Measurements from ENCODE around the gene MKNK2. TPM values are rescaled to one million over a fixed set of nuclear protein-coding genes. Genes with fewer than 3 reads are reported as not detected.

Gene MKNK2
- total and polyA plus RNA-seq, 2 donors (not counting 3 experiments of a cell fraction or from before 2014, with no cell fraction given), result 65.1 to 86.1 TPM

DNA sequence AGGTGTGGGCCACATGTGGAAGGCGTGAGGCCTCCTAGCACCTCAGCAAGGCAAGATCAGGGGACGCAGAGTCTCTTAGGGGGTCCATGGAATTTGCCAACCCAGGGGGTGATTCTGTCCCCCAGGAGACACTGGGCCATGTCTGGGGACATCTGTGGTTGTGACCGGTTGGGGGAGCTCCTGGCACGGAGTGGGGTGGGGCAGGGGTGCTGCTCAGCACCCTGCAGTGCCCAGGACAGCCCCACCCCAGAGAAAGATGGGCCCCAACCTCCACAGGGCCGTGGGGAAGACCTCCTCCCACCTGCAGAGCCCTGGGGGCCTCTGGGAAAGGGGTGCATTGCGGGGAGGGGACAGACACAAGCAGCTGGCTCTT lies 4.0 kb downstream of the MKNK2 start:
- TF ChIP-seq GATA2 (IDR thresholded peaks at IDR 0.05; ENCODE audit: insufficient read depth, insufficient read length, low read depth, low read length), result no peak
- no peak for TF ChIP-seq MYC (IDR thresholded peaks at IDR 0.05; ENCODE audit: low read depth, low read length)
- TF ChIP-seq JUN (IDR thresholded peaks at IDR 0.05; ENCODE audit: borderline replicate concordance, insufficient read depth, insufficient read length, low read depth), result no peak
- TF ChIP-seq, protein P1, sequence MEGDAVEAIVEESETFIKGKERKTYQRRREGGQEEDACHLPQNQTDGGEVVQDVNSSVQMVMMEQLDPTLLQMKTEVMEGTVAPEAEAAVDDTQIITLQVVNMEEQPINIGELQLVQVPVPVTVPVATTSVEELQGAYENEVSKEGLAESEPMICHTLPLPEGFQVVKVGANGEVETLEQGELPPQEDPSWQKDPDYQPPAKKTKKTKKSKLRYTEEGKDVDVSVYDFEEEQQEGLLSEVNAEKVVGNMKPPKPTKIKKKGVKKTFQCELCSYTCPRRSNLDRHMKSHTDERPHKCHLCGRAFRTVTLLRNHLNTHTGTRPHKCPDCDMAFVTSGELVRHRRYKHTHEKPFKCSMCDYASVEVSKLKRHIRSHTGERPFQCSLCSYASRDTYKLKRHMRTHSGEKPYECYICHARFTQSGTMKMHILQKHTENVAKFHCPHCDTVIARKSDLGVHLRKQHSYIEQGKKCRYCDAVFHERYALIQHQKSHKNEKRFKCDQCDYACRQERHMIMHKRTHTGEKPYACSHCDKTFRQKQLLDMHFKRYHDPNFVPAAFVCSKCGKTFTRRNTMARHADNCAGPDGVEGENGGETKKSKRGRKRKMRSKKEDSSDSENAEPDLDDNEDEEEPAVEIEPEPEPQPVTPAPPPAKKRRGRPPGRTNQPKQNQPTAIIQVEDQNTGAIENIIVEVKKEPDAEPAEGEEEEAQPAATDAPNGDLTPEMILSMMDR (IDR thresholded peaks at IDR 0.05; ENCODE audit: extremely low read depth in 1 of 2, insufficient read depth in 1 of 2, low read depth in 1 of 2, low read length in 2 of 2), result no peak
- TF ChIP-seq, protein P2, sequence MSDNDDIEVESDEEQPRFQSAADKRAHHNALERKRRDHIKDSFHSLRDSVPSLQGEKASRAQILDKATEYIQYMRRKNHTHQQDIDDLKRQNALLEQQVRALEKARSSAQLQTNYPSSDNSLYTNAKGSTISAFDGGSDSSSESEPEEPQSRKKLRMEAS (IDR thresholded peaks at IDR 0.05; ENCODE audit: insufficient read depth, insufficient read length), result no peak
- no peak for TF ChIP-seq POLR2A (IDR thresholded peaks at IDR 0.05; ENCODE audit: low read depth, low read length)
- TF ChIP-seq FOS (IDR thresholded peaks at IDR 0.05; ENCODE audit: borderline replicate concordance, insufficient read depth, low read length), result no peak
- TF ChIP-seq POLR2AphosphoS5 (IDR thresholded peaks at IDR 0.05; ENCODE audit: insufficient read depth, low read depth, low read length), result no peak
- TF ChIP-seq EZH2 (IDR thresholded peaks at IDR 0.05; ENCODE audit: borderline replicate concordance, low read depth, low read length, severe bottlenecking), result no peak
- intact Hi-C loops (cut with micrococcal nuclease), result loop anchor here (1.0 kb wide), 1 partner anchor 15 kb away; no protein-coding TSS in a partner anchor
- no TSS peak for BruUV-seq (replicated peaks)
- ChIA-PET POLR2A (no interaction called here), CTCF (interaction anchor here (1.1 to 1.4 kb wide), 2 partner anchors 12 to 23 kb away, joined by 3 to 4 read pairs; no protein-coding TSS in a partner anchor)
- peaks cover 4 to 26% of the 10 kb centered on the region in 2 experiments for H3K36me3 ChIP-seq (ENCODE audit: control insufficient read depth in 2 of 2, extremely low read depth in 1 of 2, insufficient read depth in 2 of 2, low read length in 2 of 2)
- no peak overlapping the region for H3K4me3 ChIP-seq (replicated peaks in 1 of 3; ENCODE audit: insufficient read depth in 1 of 3, low read depth in 1 of 3, low read length in 3 of 3)
- H3K4me2 ChIP-seq (ENCODE audit: insufficient read depth, low read length), result no peak overlapping the region
- peaks cover 39% of the 10 kb centered on the region for H3K4me1 ChIP-seq (ENCODE audit: control insufficient read depth, extremely low read depth, insufficient read depth, low read length)
- no peaks in the 10 kb centered on the region for H3K9me1 ChIP-seq (replicated peaks; ENCODE audit: control insufficient read depth, extremely low read depth, insufficient read depth, low read length)
- no peak overlapping the region for H3K9ac ChIP-seq (replicated peaks; ENCODE audit: extremely low read depth, insufficient read depth, low read length)
- DNase-seq (ENCODE audit: low read depth, low spot score), result no peak
- H3K27me3 ChIP-seq (ENCODE audit: control insufficient read depth in 2 of 2, insufficient read depth in 2 of 2, low read length in 2 of 2), result no peaks in the 10 kb centered on the region
- FAIRE-seq, result no peak
- H4K20me1 ChIP-seq (replicated peaks; ENCODE audit: control insufficient read depth, extremely low read depth, insufficient read depth, low read length), result no peaks in the 10 kb centered on the region
- dilution Hi-C loops (cut with MboI; ENCODE audit: extremely low pct_ligation_motif_present, low sequenced_read_pairs), result no loop called here
- H3K27ac ChIP-seq (ENCODE audit: insufficient read depth, low read depth, low read length), result peak overlapping the region; percentile 63
- peaks cover 49% of the 10 kb centered on the region for H3K79me2 ChIP-seq (ENCODE audit: control insufficient read depth, insufficient read depth, low read length)
- H3K9me3 ChIP-seq (replicated peaks; ENCODE audit: control insufficient read depth, insufficient read depth, low read length), result no peaks in the 10 kb centered on the region
- H2AFZ ChIP-seq (ENCODE audit: low read depth, low read length), result no peak overlapping the region

Data from endothelial cell of umbilical vein (primary cell).